ENCODE measurements around the gene FAM227B.
"Not testable (repeated sequence)": the region's sequence is repeated elsewhere in the genome, so short reads cannot be mapped to it uniquely, and the experiment has no call there.

Gene FAM227B

DNA sequence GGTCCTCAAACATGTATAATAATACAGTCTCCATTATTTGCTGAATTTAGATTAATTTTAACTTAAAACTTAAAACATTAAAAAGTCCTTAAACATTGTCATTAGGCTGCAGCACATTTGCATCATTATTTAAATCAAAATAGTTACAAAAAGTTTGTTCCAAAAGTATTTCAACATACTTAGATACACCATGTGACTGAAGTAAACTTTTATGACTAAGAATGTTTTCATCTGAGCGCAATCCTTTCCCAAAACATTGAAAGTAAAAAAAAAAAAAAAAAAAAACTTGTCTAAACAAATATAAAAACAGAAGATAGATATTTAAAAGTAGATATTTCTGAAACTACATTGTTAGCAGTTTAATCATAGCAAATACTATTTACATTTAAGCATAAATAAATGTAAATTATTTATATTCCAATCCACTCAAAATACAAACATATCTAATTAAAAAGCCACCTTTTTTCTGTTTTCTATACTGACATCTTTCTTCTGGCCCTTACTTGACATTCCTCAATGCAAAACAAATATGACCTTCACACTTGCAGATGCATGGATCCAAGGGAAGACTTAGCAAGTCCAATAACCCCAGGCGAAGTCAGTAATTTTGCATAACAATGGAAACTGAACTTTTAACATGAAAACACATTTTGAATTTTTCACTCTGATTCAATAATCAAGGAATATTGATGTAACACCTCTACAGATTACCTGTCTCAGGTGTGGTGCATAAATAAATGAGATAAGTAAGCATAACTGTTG is 10.3 kb downstream of the FAM227B start:
- DNase-seq = no peak

DNA sequence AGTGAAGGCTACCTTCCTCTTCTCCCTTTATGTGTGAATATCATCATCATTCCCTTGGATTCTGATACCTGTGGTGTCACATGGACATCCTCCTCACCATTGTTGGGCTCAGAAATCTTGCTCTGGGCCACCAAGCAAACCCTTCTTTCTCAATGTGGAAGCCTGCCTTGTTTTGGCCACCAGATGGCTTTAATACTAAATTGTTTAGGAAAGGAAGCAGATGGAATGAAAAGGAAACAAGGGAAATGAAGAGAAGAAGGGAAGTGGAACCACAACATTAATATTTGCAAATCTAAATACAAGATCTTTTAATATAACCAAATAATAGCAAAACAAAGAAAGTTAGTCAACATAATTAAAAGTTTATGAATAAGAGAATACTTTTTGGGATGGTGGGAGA is 14.0 kb downstream of the FAM227B start:
- no peak for DNase-seq

DNA sequence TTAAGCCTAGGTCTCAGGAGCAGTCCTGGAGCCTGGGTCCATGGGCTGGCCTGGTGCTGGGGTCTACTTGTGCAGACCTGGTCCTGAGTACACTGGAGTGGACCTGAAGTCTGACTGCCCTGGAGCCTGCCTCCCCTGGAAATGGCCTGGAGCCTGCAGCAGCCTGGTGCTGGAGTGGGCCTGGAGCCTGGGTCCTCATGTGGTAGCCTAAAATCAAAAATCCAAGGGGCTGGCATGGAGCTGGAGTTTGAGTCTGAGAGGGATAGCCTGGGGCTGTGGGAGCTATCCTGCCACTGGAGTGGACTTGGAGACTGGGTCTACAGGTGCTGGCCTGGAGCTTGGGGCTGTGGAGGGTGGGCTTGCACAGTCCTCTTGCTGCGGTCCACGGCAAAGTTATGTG is 15.0 kb downstream of the FAM227B start:
- DNase-seq = no peak

DNA sequence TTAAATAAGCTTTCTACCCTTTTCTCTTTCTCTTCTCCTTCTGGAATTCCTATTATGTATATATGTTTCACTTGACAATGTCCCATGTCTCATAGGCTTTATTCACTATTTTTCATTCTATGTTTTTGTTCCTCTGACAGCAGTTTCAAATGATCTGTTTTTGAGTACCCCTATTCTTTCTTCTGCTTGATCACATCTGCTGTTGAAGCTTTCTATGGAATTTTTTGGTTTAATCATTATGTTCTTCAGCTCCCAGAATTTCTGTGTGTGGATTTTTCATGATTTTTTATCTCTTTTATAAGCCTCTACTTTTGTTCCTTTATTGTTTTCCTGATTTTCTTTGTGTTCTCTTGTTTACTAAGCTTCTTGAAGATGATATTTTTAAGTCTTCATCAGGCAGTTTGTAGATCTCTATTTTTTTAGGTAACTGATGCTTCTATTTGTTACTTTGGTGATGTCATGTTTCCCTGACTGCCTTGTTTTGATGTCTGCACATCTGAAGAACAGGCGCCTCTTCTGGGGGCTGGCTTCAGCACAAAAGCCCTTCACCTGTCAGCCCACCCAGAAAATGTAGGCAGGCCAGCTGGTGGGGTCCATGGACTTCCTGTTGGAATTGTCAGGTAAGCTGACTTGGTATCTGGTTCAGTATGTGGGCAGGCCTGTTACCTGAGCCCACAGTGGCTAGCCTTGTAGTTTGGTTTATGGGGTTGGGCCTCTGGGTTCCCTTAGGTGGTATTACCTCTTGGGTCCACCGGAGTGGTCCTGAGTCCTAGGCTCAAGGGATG is 15.8 kb downstream of the FAM227B start:
- DNase-seq = no peak

DNA sequence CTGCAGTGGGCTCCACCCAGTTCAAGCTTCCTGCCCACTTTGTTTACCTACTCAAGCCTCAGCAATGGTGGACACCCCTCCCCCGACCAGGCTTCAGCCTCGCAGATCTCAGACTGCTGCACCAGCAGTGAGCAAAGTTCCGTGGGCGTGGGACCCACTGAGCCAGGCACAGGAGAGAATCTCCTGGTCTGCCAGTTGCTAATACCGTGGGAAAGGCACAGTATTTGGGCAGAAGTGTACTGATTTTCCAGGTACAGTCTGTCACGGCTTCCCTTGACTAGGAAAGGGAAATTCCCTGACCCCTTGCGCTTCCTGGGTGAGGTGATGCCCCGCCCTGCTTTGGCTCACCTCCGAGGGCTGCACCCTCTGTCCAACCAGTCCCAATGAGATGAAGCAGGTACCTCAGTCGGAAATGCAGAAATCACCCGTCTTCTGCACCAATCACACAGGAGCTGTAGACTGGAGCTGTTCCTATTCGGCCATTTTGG is 27.7 kb downstream of the FAM227B start:
- not testable (repeated sequence) for DNase-seq

DNA sequence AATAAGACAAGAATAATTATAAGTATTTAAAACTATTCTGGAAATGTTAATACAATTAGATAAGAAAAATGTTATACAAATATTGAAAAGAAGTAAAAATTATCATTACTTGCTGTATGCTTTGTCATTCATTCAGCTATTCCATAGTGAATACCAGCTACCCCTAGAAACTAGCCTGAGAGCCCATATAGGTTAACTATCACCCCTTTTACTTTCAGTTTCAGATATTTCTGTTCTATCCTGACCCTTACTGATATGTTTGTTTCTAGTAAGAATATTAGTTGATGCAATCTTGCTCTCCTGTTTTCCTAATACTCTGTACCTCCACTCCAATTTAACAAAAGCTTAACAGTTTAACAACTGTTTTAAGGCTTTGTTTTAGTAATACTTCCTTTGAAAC is 31.6 kb downstream of the FAM227B start:
- DNase-seq = no peak

DNA sequence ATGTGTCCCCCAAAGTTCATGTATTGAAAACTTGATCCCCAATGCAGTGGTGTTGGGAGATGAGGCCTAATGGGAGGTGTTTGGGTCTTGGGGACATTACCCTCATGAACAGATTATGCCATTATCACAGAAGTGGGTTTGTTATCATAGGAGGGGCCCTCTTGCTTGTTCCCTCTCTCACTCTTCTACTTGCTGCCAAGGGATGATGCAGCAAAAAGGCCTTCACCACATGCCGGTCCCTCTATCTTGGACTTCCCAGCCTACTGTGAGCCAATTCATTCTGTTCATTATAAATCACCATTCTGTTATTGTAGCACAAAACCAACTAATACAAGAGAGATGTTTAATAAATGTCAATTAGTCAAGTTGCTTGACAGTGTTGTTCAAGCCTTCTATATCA is 47.2 kb downstream of the FAM227B start:
- DNase-seq = no peak

DNA sequence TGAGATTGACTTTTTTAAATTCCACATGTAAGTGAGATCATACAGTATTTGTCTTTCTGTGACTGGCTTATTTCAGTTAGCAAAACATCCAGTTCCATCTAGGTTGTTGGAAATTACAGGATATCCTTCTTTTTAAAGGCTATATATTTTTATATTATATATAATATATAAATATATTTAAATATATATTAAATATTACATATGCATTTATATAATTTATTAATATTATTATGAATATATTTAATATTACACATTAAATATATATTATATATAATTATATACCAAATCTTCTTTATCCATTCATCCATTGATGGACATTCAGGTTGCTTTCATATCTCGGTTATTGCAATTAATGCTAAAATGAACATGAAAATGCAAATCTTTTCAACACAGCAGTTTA is 49.9 kb downstream of the FAM227B start:
- DNase-seq = no peak

DNA sequence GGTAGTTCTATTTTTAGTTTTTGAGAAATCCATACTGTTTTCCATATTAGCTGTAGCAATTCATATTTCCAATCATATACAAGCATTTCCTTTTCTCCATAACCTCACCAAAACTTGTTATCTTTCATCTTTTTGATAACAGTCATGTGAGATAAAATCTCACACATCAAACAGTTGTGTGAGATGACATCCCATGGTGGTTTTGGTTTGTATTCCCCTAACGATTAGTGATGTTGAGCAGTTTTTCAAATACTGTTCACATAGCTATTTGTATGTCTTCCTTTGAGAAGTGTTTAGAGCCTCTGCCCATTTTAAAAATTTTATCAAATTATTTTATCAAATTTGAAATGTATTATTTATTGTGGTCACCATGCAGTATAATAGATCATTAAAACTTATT is 50.4 kb downstream of the FAM227B start:
- no peak for DNase-seq

DNA sequence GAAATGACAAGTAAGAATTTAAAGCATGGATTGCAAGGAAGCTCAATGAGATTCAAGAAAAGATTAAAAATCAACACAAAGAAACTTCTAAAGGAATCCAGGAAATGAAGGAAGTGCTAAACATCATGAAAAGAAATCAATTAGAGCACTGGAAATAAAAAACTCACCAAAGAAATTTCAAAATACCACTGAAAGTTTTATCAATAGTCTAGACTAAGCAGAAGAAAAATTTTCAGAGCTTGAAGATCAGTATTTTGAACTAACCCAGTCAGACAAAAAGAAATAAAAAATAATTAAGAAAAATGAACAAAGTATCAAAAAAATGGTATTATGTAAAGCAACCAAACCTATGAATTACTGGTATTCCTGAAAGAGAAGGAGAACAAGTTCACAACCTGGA is 60.6 kb downstream of the FAM227B start:
- DNase-seq = no peak

DNA sequence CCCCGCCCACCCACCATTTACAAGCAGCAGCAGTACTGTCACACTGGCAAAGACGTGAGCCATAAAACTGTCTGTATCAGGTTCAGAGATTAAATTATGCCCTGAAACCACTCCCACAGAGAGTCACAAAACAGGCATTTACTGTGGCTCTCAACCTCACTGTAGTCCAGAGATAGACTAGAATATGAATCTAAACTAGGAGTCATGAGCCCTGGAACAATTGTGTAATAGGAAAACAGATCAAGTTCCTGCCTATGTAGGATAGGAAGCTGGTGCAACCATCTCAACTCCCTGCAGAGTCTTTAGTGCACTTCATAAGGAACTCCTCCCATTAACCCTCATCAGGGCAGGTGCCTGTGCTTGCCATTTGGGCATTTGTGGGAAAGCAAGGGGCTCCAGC is 61.7 kb downstream of the FAM227B start:
- no peak for DNase-seq

DNA sequence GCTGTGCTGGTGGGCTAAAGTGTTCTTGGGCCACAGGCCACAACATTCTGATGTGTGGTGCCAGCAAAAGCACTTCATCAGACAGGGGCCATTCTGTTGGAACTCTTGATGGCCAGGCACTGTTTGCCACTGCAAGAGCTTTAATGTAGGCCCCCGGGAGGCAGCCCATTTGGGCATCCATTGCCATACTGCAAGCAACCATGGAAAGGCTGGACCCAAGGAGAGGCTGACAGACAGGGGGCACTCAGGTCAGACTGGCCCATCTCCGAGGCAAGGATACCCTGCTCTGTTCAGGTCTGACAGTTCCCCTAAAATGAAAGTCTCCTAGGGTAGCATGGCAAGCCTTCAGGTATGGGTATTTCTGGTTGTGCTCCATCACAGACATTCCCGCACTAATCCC is 64.2 kb downstream of the FAM227B start:
- no peak for DNase-seq

DNA sequence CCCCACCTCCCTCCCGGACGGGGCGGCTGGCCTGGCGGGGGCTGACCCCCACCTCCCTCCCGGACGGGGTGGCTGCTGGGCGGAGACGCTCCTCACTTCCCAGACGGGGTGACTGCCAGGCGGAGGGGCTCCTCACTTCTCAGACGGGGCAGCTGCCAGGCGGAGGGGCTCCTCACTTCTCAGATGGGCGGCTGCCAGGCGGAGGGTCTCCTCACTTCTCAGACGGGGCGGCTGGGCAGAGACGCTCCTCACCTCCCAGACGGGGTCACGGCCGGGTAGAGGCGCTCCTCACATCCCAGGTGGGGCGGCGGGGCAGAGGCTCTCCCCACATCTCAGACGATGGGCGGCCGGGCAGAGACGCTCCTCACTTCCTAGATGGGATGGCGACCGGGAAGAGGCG is 70.3 kb downstream of the FAM227B start:
- DNase-seq = not testable (repeated sequence)

DNA sequence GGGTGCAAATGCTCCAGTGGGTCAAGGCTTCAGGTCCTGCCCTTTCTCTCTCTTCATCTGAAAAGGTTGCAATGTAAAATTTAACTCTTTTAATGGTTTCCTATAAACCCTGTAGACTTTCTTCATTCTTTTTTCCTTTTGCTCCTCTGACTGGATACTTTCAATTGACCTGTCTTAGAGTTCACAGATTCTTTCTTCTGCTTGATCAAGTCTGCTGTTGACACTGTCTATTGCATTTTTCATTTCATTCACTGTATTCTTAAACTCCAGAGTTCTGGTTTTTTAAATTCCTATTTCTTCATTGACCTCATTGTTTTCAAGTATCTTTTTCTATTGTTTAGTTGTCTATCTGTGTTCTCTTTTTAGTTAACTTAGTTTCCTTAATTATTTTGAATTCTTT is 82.1 kb downstream of the FAM227B start:
- DNase-seq = no peak

DNA sequence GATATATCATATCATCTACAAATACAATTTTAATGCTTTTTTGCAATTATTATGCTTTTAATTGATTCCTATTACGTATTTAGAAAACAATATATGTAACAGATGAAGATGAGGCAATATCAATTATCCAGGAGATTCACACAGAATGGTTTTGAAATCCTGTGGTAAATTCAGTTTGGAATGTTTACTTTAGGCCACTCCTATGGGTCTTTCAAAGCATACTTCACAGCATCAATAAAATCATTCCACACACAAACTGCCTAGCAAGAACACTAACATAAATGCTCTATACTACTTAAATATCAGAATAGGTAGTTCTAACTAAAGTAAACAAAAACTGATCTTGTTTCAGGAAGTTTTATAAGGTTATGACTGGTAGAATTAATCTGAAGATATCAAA is 90.5 kb downstream of the FAM227B start:
- DNase-seq = peak; percentile 16

DNA sequence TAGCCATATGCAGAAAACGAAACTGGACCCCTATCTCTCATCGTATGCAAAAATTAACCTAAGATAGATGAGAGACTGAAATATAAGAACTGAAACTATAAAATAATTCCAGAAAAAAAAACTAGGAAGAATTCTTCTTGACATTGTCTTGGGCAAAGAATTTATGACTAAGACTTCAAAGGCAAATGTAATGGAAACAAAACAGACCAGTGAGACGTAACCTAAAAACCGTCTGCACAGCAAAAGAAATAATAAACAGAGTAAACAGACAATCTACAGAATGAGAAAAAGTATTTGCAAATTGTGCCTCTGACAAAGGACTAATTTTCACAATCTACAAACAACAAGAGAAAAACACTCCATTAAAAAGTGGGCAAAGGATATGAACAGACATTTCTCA is 92.3 kb downstream of the FAM227B start:
- no peak for DNase-seq

DNA sequence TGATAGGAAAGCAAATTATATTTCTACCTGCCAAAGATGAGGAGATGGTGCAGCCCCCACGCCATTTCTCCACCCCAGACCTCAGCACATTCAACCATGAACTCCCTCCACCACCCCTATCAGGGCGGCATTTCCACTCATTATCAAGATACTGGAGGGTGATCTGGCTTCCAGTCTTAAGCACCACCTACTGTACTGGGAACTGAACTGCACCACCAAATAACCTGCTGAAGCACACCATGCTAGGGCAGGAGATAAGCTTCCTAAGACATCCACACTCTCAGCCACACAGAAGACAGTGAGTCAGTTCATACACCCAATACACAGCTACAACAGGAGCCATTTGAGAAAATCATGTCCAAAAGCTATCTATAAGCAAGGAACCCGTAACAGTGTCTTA is 98.8 kb downstream of the FAM227B start:
- peak; percentile 8 for DNase-seq

DNA sequence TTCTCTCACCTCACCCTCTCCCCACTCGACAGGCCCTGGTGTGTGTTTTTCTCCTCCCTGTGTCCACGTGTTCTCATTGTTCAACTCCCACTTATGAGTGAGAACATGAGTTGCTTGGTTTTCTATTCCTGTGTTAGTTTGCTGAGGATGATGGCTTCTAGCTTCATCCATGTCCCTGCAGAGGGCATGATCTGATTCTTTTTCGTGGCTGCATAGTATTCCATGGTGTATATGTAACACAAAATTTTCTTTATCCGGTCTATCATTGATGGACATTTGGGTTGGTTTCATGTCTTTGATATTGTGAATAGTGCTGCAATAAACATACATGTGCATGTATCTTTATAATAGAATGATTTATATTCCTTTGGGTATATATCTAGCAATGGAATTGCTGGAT is 107.9 kb downstream of the FAM227B start:
- not testable (repeated sequence) for DNase-seq

DNA sequence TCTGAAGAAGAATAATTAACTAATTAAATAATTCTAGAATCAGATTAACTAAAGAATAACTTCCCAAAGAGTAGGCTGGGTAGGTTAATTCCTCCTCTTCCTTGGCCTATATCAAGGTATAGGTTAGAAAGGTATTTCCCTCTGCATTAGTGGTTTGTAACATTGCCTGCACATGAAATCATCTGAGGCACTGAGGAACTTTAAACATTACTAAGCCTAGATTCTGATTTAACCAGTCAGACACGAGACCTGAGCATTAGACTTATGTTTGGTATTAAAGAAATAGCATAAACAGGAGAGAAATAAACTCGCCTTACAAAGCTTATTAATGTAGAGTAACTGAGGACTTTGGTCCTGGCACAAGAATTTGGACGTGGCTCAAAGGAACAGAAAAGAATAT is 113.4 kb downstream of the FAM227B start:
- no peak for DNase-seq

DNA sequence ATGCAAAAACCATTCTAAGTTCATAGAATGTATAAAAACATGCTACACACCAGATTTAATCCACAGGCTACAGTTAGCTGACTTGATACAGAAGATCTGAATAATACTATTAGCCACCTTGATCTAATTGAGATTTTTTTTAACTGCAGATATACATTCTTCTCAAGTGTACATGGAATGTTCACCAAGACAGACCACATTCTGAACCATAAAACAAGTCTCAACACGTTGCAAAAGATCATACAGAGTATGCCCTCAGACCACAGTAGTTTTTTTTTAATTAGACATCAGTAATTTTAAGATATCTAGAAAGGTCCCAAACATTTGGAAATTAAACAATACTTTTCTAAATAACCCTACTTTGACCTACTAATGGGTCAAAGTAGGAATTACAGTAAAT is 114.3 kb downstream of the FAM227B start:
- no peak for DNase-seq

DNA sequence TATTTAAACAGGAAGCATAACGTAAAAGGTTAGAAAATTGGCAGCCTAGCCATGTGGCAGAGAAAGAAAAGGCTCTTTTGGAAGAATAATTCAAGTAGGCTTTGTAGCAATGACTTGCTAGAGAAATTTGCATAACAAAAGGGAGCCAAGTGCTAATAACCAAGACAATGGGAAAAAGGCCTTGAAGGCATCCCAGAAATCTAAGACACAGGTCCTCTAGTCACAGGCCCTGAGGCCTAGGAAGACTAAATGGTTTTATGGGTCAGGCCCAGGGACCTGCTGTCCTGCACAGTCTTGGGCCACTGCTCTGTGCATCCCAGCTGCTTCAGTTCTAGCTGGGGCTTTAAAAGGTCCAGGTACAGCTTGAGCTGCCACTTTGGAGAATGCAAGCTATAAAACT is 119.0 kb downstream of the FAM227B start:
- DNase-seq = no peak

DNA sequence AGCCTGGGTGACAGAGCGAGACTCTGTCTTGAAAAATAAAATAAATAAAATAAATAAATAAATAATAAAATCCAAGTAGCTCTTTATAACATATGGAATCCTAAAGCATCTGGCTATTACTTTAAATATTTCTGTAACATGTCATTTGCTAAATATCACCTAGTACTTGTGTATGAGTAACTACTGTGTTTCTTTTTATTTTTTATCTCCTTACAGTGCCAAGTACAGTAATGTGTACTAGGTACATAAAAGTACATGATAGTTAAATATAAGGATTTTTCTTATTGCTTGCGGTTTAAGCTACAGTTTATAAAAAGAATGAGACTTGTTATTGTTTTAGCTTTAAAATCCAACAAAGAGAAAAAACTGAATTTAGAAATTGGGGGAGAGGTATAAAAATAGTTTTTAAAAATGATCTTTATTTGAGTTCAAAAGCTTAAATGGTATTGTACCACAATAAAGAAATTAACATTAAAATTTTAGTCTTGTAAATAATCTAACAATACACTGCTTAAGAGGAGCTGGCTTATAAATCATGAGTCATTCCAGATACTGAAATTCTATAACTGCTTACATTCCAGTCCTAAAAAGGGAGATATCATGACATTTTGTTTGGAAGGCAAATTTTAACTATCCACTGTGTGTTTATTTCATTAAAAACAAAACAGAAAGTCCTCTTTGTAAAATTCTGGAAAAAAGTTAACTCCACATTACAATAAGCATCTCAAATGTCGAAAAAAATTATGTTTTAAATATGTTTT is 124.4 kb downstream of the FAM227B start:
- DNase-seq = peak; percentile 51

DNA sequence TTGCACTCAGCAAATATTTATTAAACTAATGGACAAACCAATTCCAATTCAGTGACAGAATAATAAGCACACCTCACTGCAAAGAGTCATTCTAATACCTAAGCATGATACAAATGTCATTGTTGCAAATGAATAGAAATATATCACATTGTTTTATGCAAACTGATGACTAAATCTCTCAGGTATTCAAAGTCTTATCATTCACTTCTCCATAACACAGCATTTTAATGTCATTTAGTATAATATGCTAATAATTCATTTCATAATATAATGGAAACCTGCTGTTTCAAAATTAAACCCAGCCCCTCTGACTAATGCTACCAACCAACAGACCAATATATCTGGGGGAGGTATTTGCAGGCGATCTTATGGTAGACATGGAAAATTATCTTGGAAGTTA is 125.8 kb downstream of the FAM227B start:
- DNase-seq = peak; percentile 15
